ENCODE measurements around the gene ATP6AP1.

The ATP6AP1 gene

GRCh38 chrX:154401045-154401799 lies 27.3 kb upstream of the ATP6AP1 start:
- H3K27ac ChIP-seq (ENCODE audit: low read depth, low read length) = peak overlapping the region; percentile 43; the same call in 1 of the 2 replicates
- no peaks in the 10 kb centered on the region; the same call in 1 of the 2 replicates for H4K20me1 ChIP-seq (ENCODE audit: low read depth, low read length)
- peaks cover 10% of the 10 kb centered on the region; the same call in 1 of the 2 replicates for H3K79me2 ChIP-seq (ENCODE audit: insufficient read depth, low read length)
- no peak overlapping the region for H3K4me3 ChIP-seq (ENCODE audit: insufficient read depth, low read length, poor library complexity, severe bottlenecking)
- H3K9me3 ChIP-seq (ENCODE audit: insufficient read depth, low read length) = no peaks in the 10 kb centered on the region
- no peak overlapping the region for H3K9ac ChIP-seq (ENCODE audit: low read length)
- peaks cover 12% of the 10 kb centered on the region for H3K36me3 ChIP-seq (ENCODE audit: low read length)
- TF ChIP-seq EZH2phosphoT487 (conservative IDR thresholded peaks at IDR 0.05; ENCODE audit: low read length) (no peak), CTCF (IDR thresholded peaks at IDR 0.05; ENCODE audit: insufficient read depth, low read length, poor library complexity, severe bottlenecking) (no peak)
- H3F3A ChIP-seq (ENCODE audit: insufficient read depth) = peaks cover 45% of the 10 kb centered on the region
- H2AFZ ChIP-seq (ENCODE audit: low read depth, low read length, severe bottlenecking) = no peak overlapping the region
- H3K4me2 ChIP-seq (ENCODE audit: low read depth, low read length, poor library complexity, severe bottlenecking) = no peak overlapping the region
- H3K9me2 ChIP-seq (replicated peaks; ENCODE audit: insufficient read depth, low read length) = no peaks in the 10 kb centered on the region
- no peaks in the 10 kb centered on the region for H3K27me3 ChIP-seq (ENCODE audit: low read length)

- Histone ChIP-seq H2AFZ (ENCODE audit: low read depth, low read length, severe bottlenecking) (no peak overlapping the region), H3K9ac (ENCODE audit: low read length) (no peak overlapping the region), H3K9me3 (ENCODE audit: insufficient read depth, low read length) (no peaks in the 10 kb centered on the region), H3K4me3 (ENCODE audit: insufficient read depth, low read length, poor library complexity, severe bottlenecking) (no peak overlapping the region), H3K27me3 (ENCODE audit: low read length) (no peaks in the 10 kb centered on the region), H3K27ac (ENCODE audit: low read depth, low read length) (peak overlapping the region; percentile 43), H3K36me3 (ENCODE audit: low read length) (peaks cover 12% of the 10 kb centered on the region), H3K9me2 (replicated peaks; ENCODE audit: insufficient read depth, low read length) (no peaks in the 10 kb centered on the region), H3K79me2 (ENCODE audit: insufficient read depth, low read length) (peaks cover 10% of the 10 kb centered on the region; the same call in 1 of the 2 replicates), H3F3A (ENCODE audit: insufficient read depth) (peaks cover 45% of the 10 kb centered on the region), H4K20me1 (ENCODE audit: low read depth, low read length) (no peaks in the 10 kb centered on the region; the same call in 1 of the 2 replicates), H3K4me2 (ENCODE audit: low read depth, low read length, poor library complexity, severe bottlenecking) (no peak overlapping the region)
- TF ChIP-seq CTCF (IDR thresholded peaks at IDR 0.05; ENCODE audit: insufficient read depth, low read length, poor library complexity, severe bottlenecking) = no peak
- no peak for TF ChIP-seq EZH2phosphoT487 (conservative IDR thresholded peaks at IDR 0.05; ENCODE audit: low read length)
Measured at GRCh38 chrX:154401918-154402621, 26.4 kb upstream of the ATP6AP1 start.

- Histone ChIP-seq H3K9me2 (replicated peaks; ENCODE audit: insufficient read depth, low read length) (no peaks in the 10 kb centered on the region), H3K4me3 (ENCODE audit: insufficient read depth, low read length, poor library complexity, severe bottlenecking) (no peak overlapping the region), H3K4me2 (ENCODE audit: low read depth, low read length, poor library complexity, severe bottlenecking) (no peak overlapping the region), H4K20me1 (ENCODE audit: low read depth, low read length) (no peaks in the 10 kb centered on the region; the same call in 1 of the 2 replicates), H3K27ac (ENCODE audit: low read depth, low read length) (peak overlapping the region; percentile 43; the same call in 1 of the 2 replicates), H3K27me3 (ENCODE audit: low read length) (no peaks in the 10 kb centered on the region), H3F3A (ENCODE audit: insufficient read depth) (peaks cover 45% of the 10 kb centered on the region), H3K79me2 (ENCODE audit: insufficient read depth, low read length) (peaks cover 10% of the 10 kb centered on the region; the same call in 1 of the 2 replicates), H3K9ac (ENCODE audit: low read length) (no peak overlapping the region), H3K9me3 (ENCODE audit: insufficient read depth, low read length) (no peaks in the 10 kb centered on the region), H3K36me3 (ENCODE audit: low read length) (peaks cover 12% of the 10 kb centered on the region), H2AFZ (ENCODE audit: low read depth, low read length, severe bottlenecking) (no peak overlapping the region)
- TF ChIP-seq CTCF (IDR thresholded peaks at IDR 0.05; ENCODE audit: insufficient read depth, low read length, poor library complexity, severe bottlenecking) = no peak
Measured at GRCh38 chrX:154402622-154403127, 25.8 kb upstream of the ATP6AP1 start.
